PC-3 (cell line): ENCODE measurements around the gene VCX3A.

Experiments
- EZH2 ChIP-seq: fragments of 300-600 bp; sonication (generic); IDR thresholded peaks from one replicate; pipeline ENCODE4 v1.6.1; 2017; ENCODE audit warnings: antibody characterized with exemption, mild to moderate bottlenecking, low read length; ENCODE audit not compliant: unreplicated experiment
- EZH2phosphoT487 ChIP-seq: fragments of 300-600 bp; sonication (generic); IDR thresholded peaks from 2 replicates; pipeline ENCODE4 v1.6.1; 2018; ENCODE audit warnings: mild to moderate bottlenecking, antibody characterized with exemption, low read length, borderline replicate concordance
- TF ChIP-seq, protein P1 (sequence below): fragments of 300-600 bp; sonication (generic); conservative IDR thresholded peaks from 2 replicates; pipeline ENCODE4 v1.5.1; 2017; ENCODE audit warnings: antibody characterized with exemption, low read depth, mild to moderate bottlenecking, low read length

DNA sequence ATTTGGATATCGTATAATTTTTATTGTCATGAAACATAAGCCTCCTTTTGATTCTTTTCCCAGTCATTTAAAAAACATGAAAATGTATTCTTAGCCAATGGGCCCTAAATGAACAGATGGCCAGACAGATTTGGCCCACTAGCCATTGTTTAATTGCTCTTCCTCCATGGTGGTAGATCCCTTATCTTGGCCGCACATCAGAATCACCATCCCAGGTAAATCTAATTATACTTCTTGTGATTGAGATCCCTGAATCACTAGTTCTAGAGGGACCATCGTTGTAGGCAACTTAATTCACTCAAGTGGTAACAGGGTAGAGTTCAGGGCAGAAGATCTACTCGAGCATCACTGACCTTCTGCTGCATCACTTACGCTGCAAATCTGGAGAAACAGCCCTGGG lies 24.1 kb upstream of the VCX3A start:
- TF ChIP-seq, protein P1, sequence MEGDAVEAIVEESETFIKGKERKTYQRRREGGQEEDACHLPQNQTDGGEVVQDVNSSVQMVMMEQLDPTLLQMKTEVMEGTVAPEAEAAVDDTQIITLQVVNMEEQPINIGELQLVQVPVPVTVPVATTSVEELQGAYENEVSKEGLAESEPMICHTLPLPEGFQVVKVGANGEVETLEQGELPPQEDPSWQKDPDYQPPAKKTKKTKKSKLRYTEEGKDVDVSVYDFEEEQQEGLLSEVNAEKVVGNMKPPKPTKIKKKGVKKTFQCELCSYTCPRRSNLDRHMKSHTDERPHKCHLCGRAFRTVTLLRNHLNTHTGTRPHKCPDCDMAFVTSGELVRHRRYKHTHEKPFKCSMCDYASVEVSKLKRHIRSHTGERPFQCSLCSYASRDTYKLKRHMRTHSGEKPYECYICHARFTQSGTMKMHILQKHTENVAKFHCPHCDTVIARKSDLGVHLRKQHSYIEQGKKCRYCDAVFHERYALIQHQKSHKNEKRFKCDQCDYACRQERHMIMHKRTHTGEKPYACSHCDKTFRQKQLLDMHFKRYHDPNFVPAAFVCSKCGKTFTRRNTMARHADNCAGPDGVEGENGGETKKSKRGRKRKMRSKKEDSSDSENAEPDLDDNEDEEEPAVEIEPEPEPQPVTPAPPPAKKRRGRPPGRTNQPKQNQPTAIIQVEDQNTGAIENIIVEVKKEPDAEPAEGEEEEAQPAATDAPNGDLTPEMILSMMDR: no peak
- TF ChIP-seq EZH2: no peak
- TF ChIP-seq EZH2phosphoT487: no peak
